ENCODE measurements around the gene GTF2H1.

The GTF2H1 gene

DNA sequence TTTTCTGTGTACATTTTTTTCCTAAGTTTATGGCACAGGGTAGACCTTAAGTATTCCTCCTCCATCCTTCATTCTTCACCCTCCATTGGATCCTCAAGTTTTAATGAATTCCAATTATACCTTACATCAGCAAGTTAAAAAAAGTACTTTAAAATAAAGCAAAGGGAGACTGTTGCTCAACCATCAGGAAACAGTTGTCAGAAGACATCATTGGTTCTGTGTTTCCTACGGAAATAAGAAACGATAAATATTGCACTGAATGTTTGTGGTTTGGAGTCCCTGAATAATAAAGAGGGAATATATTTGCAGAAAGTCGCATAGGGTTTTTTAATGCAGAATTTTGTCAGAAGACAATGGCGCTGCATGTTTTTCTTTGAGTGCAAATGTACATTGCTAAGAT, 43.9 kb downstream of the GTF2H1 start:
- no peak for DNase-seq

DNA sequence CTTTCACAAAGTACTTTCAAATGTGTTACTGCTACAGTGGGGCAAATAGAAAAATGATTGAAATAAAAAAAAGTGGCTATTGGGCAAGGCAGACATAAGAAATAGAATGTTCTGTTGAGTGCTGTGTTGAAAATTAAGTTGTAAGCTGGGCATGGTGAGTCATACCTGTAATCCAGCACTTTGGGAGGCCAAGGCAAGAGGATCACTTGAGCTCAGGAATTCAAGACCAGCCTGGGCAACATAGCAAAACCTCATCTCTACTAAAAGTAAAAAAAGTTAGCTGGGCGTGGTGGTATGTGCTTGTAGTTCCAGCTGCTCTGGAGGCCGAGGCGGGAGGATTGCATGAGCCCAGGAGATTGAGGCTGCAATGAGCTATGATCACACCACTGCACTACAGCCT, 45.1 kb downstream of the GTF2H1 start:
- intact Hi-C loops (cut with DNase I) = no loop called here
- no peak for DNase-seq

More for the DNA sequence above, 43.9 kb downstream of the GTF2H1 start:
- intact Hi-C loops (cut with DNase I) = no loop called here

DNA sequence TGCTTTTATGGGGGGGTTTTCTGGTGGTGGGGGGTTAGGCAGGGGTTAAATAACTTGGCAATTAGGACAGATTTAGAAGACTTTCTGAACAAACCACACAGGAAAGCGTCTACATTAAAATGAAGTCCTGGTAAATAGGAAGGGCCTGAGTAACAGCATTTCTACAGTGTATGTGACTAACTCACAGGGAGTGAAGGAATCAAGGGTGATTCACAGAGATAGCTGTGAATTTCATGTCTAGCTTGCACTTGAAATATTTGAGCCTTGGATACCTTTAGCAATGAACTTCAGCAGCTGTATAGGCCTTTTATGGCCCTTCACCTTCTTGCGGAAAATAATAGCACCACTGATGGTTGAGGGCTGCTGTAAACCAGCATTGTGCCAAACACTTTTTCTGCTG, 45.9 kb downstream of the GTF2H1 start:
- no peak for DNase-seq
- intact Hi-C loops (cut with DNase I) = no loop called here

DNA sequence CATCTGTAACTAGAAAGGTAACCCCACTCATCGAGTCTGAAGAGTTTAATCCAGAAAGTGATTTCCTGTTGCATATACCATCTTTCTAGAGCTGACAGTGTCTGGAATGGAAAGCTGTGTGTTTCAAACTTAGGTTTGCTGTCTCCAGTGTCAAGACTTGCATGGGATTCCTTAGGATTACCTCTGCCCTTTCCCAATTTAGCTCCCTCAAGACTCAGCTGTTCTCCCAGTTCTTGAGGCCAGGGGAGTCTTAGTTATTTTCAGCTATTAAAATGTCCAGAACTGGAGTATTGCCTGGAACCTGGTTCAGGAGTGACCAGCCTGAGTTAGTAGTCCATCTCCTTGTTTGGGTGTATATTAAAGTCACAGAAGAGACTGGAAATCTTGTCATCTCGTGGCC, 47.0 kb downstream of the GTF2H1 start:
- no peak for DNase-seq
- intact Hi-C loops (cut with DNase I) = no loop called here

DNA sequence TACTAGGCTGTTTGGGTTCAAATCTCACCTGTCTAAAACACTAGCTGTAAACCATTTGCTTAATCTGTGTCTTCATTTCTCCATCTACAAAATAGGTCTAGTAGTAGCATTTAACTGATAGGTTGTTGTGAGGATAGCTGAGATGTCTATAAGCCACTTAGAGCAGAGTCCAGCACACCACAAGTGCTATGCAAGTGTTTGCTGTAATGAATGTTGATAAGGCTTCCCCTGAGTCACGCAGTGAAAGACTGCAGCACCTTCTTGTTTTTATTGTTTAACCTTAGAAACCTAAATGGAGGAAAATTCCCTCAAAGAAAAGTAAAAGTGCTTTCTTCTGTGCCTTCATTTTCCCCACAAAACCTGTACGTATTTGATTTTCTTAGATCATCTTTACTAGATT, 48.9 kb downstream of the GTF2H1 start:
- DNase-seq = no peak
- intact Hi-C loops (cut with DNase I) = no loop called here

DNA sequence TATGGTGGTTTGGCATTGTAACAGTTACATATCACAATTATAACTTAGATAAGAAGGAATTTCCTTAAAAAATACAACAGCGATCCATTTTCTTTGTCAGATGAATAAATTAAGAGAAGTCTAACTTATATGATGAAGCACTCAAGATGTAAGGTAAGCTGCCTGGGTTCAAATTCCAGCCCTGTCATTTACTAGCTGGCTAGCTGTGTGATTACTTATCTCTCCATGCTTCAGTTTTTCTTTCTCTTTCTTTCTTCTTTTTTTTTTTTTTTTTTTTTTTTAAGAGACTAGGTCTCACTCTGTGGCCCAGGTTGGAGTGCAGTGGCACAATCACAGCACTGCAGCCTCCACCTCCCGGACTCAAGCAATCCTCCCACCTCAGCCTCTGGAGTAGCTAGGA, 49.8 kb downstream of the GTF2H1 start:
- intact Hi-C loops (cut with DNase I) = no loop called here

DNA sequence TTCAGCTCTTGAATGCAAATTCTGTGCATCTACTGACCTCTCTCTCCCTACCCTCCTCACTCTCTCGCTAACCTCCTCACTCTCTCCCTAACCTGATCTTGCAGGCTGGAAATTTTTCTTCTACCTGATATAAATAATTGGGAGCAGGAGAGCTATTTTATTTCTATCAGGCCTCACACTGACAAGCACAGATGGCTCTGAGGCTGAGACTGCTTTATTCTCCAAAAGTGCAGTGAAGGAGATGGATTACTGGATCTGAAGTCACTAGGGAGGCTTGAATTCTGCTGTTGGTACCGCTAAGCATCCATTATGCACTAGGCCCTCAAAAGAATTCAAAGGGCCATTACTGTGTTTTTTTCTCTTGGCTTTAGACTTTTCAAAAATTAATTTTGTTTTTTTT, 52.6 kb downstream of the GTF2H1 start:
- intact Hi-C loops (cut with DNase I) = no loop called here
- no peak for DNase-seq

More for the DNA sequence above, 49.8 kb downstream of the GTF2H1 start:
- no peak for DNase-seq

DNA sequence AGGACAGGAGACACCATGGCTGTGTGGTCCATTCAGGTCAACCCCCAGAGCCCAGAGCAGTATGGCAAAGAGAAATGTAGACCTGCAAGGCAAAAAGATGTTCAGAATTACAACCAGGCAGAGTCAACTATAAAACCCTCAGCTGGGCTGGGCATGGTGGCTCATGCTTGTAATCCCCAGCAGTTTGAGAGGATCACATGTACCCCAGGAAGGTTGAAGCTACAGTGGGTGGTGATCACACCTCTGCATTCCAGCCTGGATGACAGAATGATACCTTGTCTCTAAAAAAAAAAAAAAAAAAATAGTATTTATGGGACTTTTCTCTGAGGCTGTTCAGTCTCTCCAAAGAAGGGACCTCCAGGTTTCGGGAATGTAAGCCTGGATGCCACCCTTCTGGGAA, 53.6 kb downstream of the GTF2H1 start:
- DNase-seq = peak in 28 of 42 donors; percentile 12 to 72 (median 34)
- intact Hi-C loops (cut with DNase I) = no loop called here

DNA sequence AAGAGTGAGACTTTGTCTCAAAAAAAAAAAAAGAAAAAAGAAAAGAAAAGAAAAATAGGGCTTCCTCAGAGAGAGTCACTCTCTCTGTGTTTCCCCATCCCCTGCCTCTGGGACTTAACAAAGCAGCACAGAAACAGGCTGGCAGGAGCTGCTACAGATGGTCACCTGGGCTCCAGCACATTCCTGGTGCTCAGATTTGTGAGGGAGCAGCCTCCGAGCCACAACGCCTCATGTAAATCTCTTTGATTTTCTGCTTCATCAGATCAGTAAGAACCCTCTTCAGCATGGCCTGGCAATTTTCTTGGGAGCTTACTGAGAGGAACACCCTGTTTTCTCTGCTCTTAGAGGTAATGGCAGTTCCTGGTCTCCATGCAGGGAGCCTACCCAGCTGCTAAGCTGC, 56.8 kb downstream of the GTF2H1 start:
- DNase-seq = no peak
- intact Hi-C loops (cut with DNase I) = no loop called here

DNA sequence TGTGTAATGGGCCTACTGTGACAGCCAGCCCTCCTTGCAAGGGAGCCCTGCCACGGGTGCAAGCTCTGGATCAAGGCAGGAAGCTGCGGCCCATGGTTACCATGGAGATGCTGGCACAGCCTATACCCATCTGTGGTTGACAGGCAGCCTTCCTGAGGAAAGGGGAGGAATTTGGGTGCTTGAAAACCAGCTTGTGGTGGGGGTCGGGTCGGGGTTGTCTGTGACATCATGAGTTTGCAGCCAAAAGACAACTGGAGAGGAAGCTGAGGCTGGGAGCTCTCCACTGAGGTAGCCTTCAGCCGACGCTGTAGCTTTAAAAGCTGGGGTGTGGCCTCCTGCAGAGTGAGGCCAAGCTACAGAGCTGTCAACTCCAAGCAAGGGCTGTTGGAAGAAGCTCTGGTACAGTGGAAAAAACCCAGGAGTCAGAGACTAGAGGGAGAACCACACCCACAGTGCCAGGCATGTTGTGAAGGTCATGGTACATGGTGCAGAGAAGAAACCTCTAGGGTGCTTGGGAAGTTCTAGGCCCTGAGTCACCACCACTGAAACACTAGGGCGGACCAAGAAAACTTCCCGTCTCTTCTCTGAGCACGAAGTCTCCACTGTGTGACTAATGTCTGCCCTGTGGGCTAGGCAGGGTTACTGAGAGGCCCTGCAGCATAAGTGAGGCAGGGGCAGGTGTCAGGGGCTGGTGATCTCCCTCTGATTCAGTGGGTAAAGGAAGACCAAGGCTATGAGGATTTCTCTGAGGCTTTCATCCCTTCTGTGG, 61.2 kb downstream of the GTF2H1 start:
- DNase-seq = peak; percentile 26 to 86 (median 66)
- intact Hi-C loops (cut with DNase I) = no loop called here

DNA sequence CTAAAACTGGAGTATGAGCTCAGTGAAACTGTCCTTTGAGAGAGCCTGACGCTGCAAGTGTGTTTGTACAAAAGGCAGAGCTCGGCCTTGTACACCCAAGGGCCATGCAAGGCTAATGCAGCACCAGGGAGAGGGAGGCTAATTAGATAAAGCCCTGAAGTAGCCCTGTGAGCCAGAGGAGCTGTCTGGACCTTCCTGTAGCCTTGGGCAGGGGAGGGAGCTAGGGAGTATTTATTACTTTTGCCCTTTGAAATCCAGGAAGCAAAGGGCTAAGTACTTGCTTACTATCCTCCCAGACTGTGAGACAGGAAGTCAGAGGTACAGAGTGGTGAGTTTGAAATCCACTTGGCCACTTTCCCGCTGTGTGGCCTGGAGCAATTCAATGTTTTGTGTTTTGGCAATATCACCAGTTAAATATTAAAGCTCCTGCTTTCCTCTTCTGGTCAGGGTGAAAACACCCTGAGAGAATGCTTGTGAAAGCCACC, 61.8 kb downstream of the GTF2H1 start:
- intact Hi-C loops (cut with DNase I) = no loop called here
- DNase-seq = peak in 1 of 42 donors; percentile 2

DNA sequence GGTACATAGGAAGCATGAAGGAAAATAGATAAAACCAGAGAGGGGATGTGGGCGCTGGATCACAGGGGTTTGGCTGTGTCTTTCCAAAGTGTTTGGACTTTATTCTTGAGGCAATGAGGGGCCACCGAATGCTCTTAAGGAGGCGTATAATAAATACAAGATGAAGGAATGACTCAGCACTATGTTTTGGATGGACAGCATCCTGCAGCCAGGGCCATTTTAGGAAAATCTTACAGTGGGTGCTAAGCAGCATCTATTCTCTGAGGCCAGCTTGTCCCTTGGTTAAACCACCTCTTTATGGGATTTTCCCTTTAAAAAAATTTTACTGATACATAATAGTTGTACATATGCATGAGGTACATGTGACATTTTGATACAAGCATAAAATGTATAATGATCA, 67.7 kb downstream of the GTF2H1 start:
- no peak for DNase-seq
- intact Hi-C loops (cut with DNase I) = loop anchor here (10.0 kb wide), 1 partner anchor 135 kb away; the partner anchor contains the start of gene TSG101

DNA sequence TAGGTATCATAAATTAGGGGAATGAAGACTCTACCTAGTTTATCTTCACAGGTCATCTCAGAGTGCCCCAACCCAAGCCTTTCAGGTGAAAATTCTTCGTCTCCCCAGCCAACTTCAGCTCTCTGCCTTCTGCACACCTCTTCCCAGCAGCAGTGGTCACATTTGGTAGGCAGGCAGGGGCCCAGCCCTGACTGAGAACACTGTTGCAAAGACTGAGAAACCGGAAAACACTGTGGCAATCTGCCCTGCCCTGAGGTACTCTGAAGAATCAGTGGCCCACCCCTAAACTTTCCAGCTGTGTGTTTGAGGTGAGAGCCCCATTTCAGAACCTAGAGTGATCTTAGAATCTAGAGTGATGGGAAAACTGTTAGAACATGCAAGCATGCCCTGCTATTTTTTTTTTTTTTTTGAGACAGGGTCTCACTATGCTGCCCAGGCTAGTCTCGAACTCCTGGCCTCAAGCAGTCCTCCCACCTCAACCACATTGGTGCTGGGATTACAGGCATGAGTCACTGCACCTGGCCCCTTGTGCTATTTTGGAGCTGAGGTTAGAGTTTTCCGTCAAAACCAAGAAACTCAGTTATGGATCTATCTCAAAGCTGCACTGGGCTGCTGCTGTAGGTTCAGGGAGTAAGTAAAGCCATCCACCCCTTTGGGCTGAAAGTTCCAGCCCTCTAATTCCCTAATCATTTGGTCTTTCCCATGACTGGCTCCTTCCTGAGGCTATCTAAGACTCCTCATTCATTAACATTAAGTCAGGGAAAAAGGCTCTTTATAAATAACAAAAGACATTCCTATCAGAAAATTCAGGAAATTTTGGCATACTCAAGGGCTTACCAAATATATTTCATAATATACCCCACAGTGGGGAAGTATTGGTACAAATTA, 70.3 kb downstream of the GTF2H1 start:
- DNase-seq = no peak
- intact Hi-C loops (cut with DNase I) = loop anchor here (10.0 kb wide), 1 partner anchor 132 kb away; the partner anchor contains the start of gene TSG101

DNA sequence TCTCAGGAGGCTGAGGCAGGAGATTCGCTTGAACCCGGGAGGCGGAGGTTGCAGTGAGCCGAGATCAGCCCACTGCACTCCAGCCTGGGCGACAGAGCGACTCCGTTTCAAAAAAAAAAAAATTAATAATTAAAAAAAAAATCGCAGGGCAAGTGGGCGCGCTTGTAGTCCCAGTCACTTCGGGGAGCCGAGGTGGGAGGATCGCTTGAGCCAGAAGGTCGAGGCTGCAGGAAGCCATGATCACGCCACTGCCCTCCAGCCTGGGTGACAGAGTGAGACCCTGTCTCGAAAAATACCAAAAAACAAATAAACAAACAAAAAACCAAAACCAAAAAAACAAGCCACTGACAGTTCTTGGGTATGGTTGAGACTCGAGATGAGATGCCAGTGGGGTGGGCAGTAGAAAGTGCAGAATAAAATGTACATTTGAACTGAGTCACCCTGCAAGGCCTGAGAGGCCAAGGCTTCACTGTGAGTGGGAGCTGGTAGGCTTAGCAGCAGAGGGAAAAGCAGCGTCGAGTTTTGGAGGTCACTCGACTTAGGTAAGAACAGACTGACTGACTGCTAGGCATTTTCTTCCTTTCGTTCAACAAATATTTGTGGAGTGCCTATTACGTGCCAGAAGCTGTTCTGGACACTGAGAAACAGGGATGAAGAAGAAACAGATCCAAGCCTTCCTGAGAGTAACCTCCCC, 71.4 kb downstream of the GTF2H1 start:
- intact Hi-C loops (cut with DNase I) = loop anchor here (2.0 to 10.0 kb wide), 2 partner anchors 71 to 131 kb away; partner anchors contain the start of genes GTF2H1, HPS5 and TSG101
- DNase-seq = peak in 3 of 42 donors; percentile 6 to 44 (median 8)

DNA sequence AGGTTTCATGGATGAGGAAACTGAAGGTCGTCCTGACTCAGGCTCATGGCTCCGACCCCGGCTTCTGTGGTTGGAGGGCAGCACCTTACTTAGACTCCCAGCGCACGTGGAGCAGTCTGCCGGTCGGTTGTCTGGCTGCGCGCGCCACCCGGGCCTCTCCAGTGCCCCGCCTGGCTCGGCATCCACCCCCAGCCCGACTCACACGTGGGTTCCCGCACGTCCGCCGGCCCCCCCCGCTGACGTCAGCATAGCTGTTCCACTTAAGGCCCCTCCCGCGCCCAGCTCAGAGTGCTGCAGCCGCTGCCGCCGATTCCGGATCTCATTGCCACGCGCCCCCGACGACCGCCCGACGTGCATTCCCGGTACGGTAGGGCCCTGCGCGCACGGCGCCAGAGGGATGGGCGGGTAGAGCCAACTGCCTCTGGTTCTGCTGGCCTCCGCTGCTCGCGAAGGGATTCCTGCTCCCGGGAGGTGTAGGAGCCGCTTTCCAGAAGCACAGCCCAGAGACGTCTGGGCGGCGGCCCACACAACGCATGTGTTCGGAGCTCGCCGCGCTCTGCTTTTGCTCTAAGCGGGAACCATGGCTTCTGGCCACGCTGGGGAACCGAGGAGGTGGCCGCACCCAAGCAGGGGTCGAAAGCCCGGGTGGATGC, 72.0 kb downstream of the GTF2H1 start, which contains the start of gene LDHA:
Gene LDHA, plus strand, starts transcription at position 289 of the 653 bp plus-strand sequence. CDS start 2,280 bp downstream, outside the sequence.
- DNase-seq = peak; percentile 91 to 99 (median 96)
- intact Hi-C loops (cut with DNase I) = loop anchor here (2.0 to 10.0 kb wide), 2 partner anchors 72 to 130 kb away; partner anchors contain the start of genes GTF2H1, HPS5 and TSG101

DNA sequence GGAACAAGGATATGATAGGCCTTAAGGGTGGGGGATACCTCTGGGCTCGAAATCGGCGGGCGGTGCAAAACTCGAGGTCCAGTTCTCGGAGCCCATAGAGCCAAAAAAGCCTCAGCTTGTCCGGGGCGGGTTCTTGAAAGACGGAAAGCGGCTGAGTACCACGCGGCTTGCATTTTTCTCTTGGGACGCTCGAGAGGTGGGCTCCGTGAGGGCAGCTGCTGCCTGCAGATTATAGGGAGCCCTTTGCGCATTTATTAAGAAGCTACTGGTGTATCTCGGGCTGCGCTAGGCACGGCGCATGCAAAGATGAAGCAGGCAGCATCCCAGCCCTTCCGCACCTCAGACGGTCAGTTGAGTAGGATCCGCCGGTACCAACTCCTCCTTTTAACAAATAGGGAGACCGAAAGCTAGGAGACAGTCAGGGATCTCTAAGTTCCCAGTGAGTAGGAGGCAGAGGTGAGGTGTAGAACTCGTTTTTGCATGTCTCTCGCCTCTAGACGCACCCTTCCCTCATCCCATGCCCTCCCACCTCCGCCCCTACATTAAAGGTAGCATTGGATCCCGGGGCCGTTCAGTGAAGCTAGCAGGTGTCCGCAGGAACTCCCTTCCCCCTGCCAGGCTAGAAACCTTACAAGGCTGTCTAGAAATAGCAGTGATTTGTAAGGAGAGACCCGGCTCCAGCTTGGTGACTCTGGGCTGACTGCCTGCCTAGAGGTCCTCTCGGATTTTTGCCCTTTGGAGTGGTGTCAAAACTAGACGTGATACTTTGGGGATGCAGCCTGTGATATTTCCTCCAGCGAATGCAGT, 72.8 kb downstream of the GTF2H1 start:
- peak in 30 of 42 donors; percentile 7 to 55 (median 26) for DNase-seq
- intact Hi-C loops (cut with DNase I) = loop anchor here (2.0 to 10.0 kb wide), 2 partner anchors 72 to 130 kb away; partner anchors contain the start of genes GTF2H1, HPS5 and TSG101

DNA sequence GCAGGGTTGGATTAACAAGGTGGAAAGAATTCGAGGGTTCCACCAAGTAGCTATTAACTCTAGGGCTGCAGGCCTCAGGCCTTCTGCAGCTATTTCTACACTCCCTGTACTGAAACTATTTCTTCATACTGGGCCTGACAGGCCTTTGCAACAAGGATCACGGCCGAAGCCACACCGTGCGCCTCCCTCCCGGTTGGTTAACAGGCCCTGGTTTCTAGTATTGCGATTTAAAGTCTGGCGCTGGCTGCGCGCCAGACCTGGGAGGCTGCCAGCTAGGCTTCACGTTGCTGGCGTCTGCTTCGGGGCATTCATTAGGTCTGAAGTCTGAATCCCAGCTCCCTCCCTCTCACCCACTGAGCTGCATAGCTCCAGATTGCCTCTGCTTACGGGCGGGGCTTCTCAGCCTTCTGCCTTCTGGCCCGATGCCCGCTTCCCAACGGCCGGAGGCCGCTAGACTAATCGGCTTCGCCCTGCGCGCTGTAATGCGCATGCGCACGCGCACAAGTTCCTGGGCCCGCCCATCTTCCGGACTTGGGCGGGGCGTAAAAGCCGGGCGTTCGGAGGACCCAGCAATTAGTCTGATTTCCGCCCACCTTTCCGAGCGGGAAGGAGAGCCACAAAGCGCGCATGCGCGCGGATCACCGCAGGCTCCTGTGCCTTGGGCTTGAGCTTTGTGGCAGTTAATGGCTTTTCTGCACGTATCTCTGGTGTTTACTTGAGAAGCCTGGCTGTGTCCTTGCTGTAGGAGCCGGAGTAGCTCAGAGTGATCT, 73.6 kb downstream of the GTF2H1 start:
- intact Hi-C loops (cut with DNase I) = loop anchor here (2.0 to 10.0 kb wide), 2 partner anchors 73 to 129 kb away; partner anchors contain the start of genes GTF2H1, HPS5 and TSG101
- DNase-seq = peak; percentile 87 to 98 (median 96)

All from head of caudate nucleus (tissue), 42 donors.